Measurements from ENCODE around the gene PRB3.

Gene PRB3

GRCh38 chr12:11269607-11270006, at the start of gene PRB3:
TSS of gene PRB3 (minus strand) at chr12:11269707. CDS start at chr12:11269669, 38 bp downstream.
- DNase-seq, result no peak

GRCh38 chr12:11310336-11310735, 40.8 kb upstream of the PRB3 start, which contains the start of gene PRB4:
TSS of gene PRB4 (minus strand) at chr12:11310436. CDS start at chr12:11310398, 38 bp downstream.
- no peak for DNase-seq

GRCh38 chr12:11307143-11307542, 37.6 kb upstream of the PRB3 start:
- DNase-seq, result no peak

- no peak for DNase-seq
These were observed 3.9 kb upstream of the PRB3 start for GRCh38 chr12:11273449-11273848.

GRCh38 chr12:11264501-11264900, 5.0 kb downstream of the PRB3 start:
- DNase-seq, result no peak

- no peak for DNase-seq
These were observed 23.0 kb downstream of the PRB3 start for GRCh38 chr12:11246489-11246888.

GRCh38 chr12:11242656-11243055, 26.9 kb downstream of the PRB3 start:
- DNase-seq, result no peak

- DNase-seq, result no peak
These were observed 29.1 kb downstream of the PRB3 start for GRCh38 chr12:11240348-11240930.

- DNase-seq, result no peak
These were observed 31.2 kb downstream of the PRB3 start for GRCh38 chr12:11238275-11238674.

GRCh38 chr12:11233532-11233931, 36.0 kb downstream of the PRB3 start:
- DNase-seq, result no peak

GRCh38 chr12:11228296-11228879, 41.1 kb downstream of the PRB3 start:
- DNase-seq, result peak; percentile 14

GRCh38 chr12:11227373-11227772, 42.1 kb downstream of the PRB3 start:
- DNase-seq, result no peak
